Mesenchymal stem cell (in vitro differentiated cells and primary cell): ENCODE results near the gene CEP85.

Experiments
- DNase-seq: peaks from one replicate; pipeline ENCODE4 v3.0.0-alpha.2; 2013
- H2AFZ ChIP-seq: one replicate; pipeline ENCODE4 v1.6.1; 2013; ENCODE audit warnings: low read depth, mild to moderate bottlenecking, control low read depth, inconsistent platforms, low read length, moderate library complexity
- H2AK5ac ChIP-seq: 2 replicates; pipeline ENCODE4 v1.6.1; 2013; ENCODE audit warnings: low read length, moderate library complexity, mild to moderate bottlenecking, inconsistent platforms; ENCODE audit not compliant: severe bottlenecking
- H2BK120ac ChIP-seq: one replicate; pipeline ENCODE4 v1.6.1; 2013; ENCODE audit warnings: low read depth, mild to moderate bottlenecking, inconsistent platforms, low read length, moderate library complexity
- H2BK12ac ChIP-seq, 2 experiments: one replicate each; pipeline ENCODE4 v1.6.1; 2013; ENCODE audit warnings: inconsistent platforms in 2 of 2, low read length in 2 of 2, mild to moderate bottlenecking in 2 of 2, moderate library complexity in 2 of 2, control low read depth in 1 of 2
- H2BK15ac ChIP-seq: one replicate; pipeline ENCODE4 v1.6.1; 2013; ENCODE audit warnings: mild to moderate bottlenecking, low read depth, inconsistent platforms; ENCODE audit not compliant: poor library complexity, severe bottlenecking
- H2BK5ac ChIP-seq: 2 replicates; pipeline ENCODE4 v1.6.1; 2013; ENCODE audit warnings: low read depth, mild to moderate bottlenecking, low read length, control low read depth, inconsistent platforms; ENCODE audit not compliant: poor library complexity, severe bottlenecking
- H3K14ac ChIP-seq, 2 experiments: one replicate each; pipeline ENCODE4 v1.6.1; 2013; ENCODE audit warnings: inconsistent platforms in 2 of 2, low read length in 2 of 2, control low read depth in 1 of 2, mild to moderate bottlenecking in 1 of 2, moderate library complexity in 1 of 2
- H3K18ac ChIP-seq, 2 experiments: one replicate each; pipeline ENCODE4 v1.6.1; 2013; ENCODE audit warnings: inconsistent platforms in 2 of 2, low read length in 2 of 2, control low read depth in 1 of 2, low read depth in 1 of 2, mild to moderate bottlenecking in 1 of 2
- H3K23ac ChIP-seq, 2 experiments: one replicate each; pipeline ENCODE4 v1.6.1; 2013; ENCODE audit warnings: inconsistent platforms in 2 of 2, low read length in 2 of 2, mild to moderate bottlenecking in 2 of 2, moderate library complexity in 2 of 2, control low read depth in 1 of 2
- H3K27ac ChIP-seq: 2 replicates; pipeline ENCODE4 v1.5.1; 2013; ENCODE audit warnings: mild to moderate bottlenecking, moderate library complexity, low read length, control low read depth, inconsistent platforms; ENCODE audit not compliant: poor library complexity, severe bottlenecking
- H3K27me3 ChIP-seq, 2 experiments: 2 replicates each; pipeline versions ENCODE4 v1.6.1 to v1.7.0; 2013; ENCODE audit warnings: low read length in 2 of 2, mild to moderate bottlenecking in 2 of 2, moderate library complexity in 2 of 2, control low read depth in 1 of 2, inconsistent platforms in 1 of 2; ENCODE audit not compliant: control insufficient read depth in 1 of 2, insufficient read depth in 1 of 2
- H3K36me3 ChIP-seq, 2 experiments: 2 replicates each; pipeline versions ENCODE4 v1.6.1 to v1.7.0; 2013; ENCODE audit warnings: low read length in 2 of 2, control low read depth in 1 of 2, inconsistent platforms in 1 of 2, low read depth in 1 of 2, mild to moderate bottlenecking in 1 of 2; ENCODE audit not compliant: insufficient read depth in 2 of 2, control insufficient read depth in 1 of 2
- H3K4ac ChIP-seq, 2 experiments: one replicate each; pipeline ENCODE4 v1.6.1; 2013; ENCODE audit warnings: inconsistent platforms in 2 of 2, low read length in 2 of 2, mild to moderate bottlenecking in 2 of 2, moderate library complexity in 2 of 2, control low read depth in 1 of 2, low read depth in 1 of 2
- H3K4me1 ChIP-seq: 2 replicates; pipeline ENCODE4 v1.6.1; 2013; ENCODE audit warnings: low read depth, low read length, control low read depth; ENCODE audit not compliant: control insufficient read depth, insufficient read depth
- H3K4me2 ChIP-seq: 2 replicates; pipeline ENCODE4 v1.6.1; 2013; ENCODE audit warnings: low read length, mild to moderate bottlenecking, inconsistent platforms; ENCODE audit not compliant: poor library complexity, severe bottlenecking
- H3K4me3 ChIP-seq, 2 experiments: 2 replicates each; pipeline versions ENCODE4 v1.5.1 to v1.7.0; 2013; ENCODE audit warnings: low read length in 2 of 2, mild to moderate bottlenecking in 2 of 2, control low read depth in 1 of 2, low read depth in 1 of 2; ENCODE audit not compliant: insufficient read depth in 1 of 2
- H3K79me1 ChIP-seq: replicated peaks from 2 replicates; pipeline ENCODE4 v1.6.1; 2013; ENCODE audit warnings: mild to moderate bottlenecking, control low read depth, low read length, inconsistent platforms; ENCODE audit not compliant: poor library complexity, severe bottlenecking
- H3K9ac ChIP-seq: 2 replicates; pipeline ENCODE4 v1.7.0; 2013; ENCODE audit warnings: mild to moderate bottlenecking, low read length, moderate library complexity
- H3K9me3 ChIP-seq: 2 replicates; pipeline ENCODE4 v1.7.0; 2013; ENCODE audit warnings: mild to moderate bottlenecking, low read length; ENCODE audit not compliant: control insufficient read depth
- H4K8ac ChIP-seq: one replicate; pipeline ENCODE4 v1.6.1; 2013; ENCODE audit warnings: inconsistent platforms, mild to moderate bottlenecking, low read length, moderate library complexity
- H4K91ac ChIP-seq: one replicate; pipeline ENCODE4 v1.6.1; 2013; ENCODE audit warnings: mild to moderate bottlenecking, low read length, inconsistent platforms
- WGBS: methylation state at CpG from one replicate; pipeline ENCODE4 v1.1.7; 2013; ENCODE audit warnings: mixed read lengths; 5-methylcytosine and 5-hydroxymethylcytosine counted together

Gene CEP85

GRCh38 chr1:26284597-26285347 lies 50.8 kb downstream of the CEP85 start:
- 18% methylated on average over 20 of the region's 22 CpGs for WGBS
- peak; percentile 96 for DNase-seq
- no peak overlapping the region for H3K4me2 ChIP-seq

GRCh38 chr1:26285366-26286063 lies 51.5 kb downstream of the CEP85 start:
- WGBS, result 82% methylated on average over 18 of the region's 19 CpGs
- no peaks in the 10 kb centered on the region for H3K9me3 ChIP-seq
- peak overlapping the region in 1 of 2 experiments; percentile 80 for H2BK12ac ChIP-seq
- no peak overlapping the region for H3K23ac ChIP-seq
- no peak overlapping the region for H4K8ac ChIP-seq
- no peak overlapping the region for H2BK5ac ChIP-seq
- DNase-seq, result no peak
- no peak overlapping the region for H3K4me2 ChIP-seq
- H2BK15ac ChIP-seq, result peak overlapping the region; percentile 50
- H2BK120ac ChIP-seq, result no peak overlapping the region
- H3K14ac ChIP-seq, result no peak overlapping the region
- no peak overlapping the region for H2AFZ ChIP-seq
- H3K27me3 ChIP-seq, result no peaks in the 10 kb centered on the region
- H3K36me3 ChIP-seq, result peaks cover 24 to 29% of the 10 kb centered on the region in 2 experiments
- H4K91ac ChIP-seq, result peak overlapping the region; percentile 52
- no peak overlapping the region for H3K27ac ChIP-seq
- peak overlapping the region; percentile 75 for H3K9ac ChIP-seq
- H2AK5ac ChIP-seq, result peak overlapping the region; percentile 25
- no peak overlapping the region for H3K4me3 ChIP-seq
- H3K79me1 ChIP-seq, result peaks cover 15% of the 10 kb centered on the region
- H3K4me1 ChIP-seq, result peaks cover 74% of the 10 kb centered on the region
- no peak overlapping the region for H3K4ac ChIP-seq
- H3K18ac ChIP-seq, result peak overlapping the region in 1 of 2 experiments; percentile 74

More at GRCh38 chr1:26284597-26285347, 50.8 kb downstream of the CEP85 start:
- Histone ChIP-seq H2BK5ac (no peak overlapping the region), H2BK12ac (peak overlapping the region in 1 of 2 experiments; percentile 80), H3K27ac (peak overlapping the region; percentile 28), H4K8ac (peak overlapping the region; percentile 59), H2BK15ac (no peak overlapping the region), H3K4me3 (no peak overlapping the region), H3K9ac (peak overlapping the region; percentile 75), H3K36me3 (peaks cover 24 to 29% of the 10 kb centered on the region in 2 experiments), H4K91ac (peak overlapping the region; percentile 79), H2BK120ac (no peak overlapping the region), H3K27me3 (no peaks in the 10 kb centered on the region), H3K9me3 (no peaks in the 10 kb centered on the region), H3K23ac (peak overlapping the region in 1 of 2 experiments; percentile 41), H2AK5ac (peak overlapping the region; percentile 25), H3K79me1 (peaks cover 14% of the 10 kb centered on the region), H3K4me1 (peaks cover 68% of the 10 kb centered on the region), H3K18ac (peak overlapping the region; percentile 60 to 74), H2AFZ (no peak overlapping the region), H3K14ac (peak overlapping the region in 1 of 2 experiments; percentile 61), H3K4ac (no peak overlapping the region)

- Histone ChIP-seq H3K4ac (no peak overlapping the region), H2BK120ac (no peak overlapping the region), H2AK5ac (no peak overlapping the region), H3K14ac (no peak overlapping the region), H3K18ac (no peak overlapping the region), H4K8ac (no peak overlapping the region), H3K27ac (no peak overlapping the region), H3K4me2 (no peak overlapping the region), H2AFZ (no peak overlapping the region), H2BK12ac (no peak overlapping the region), H3K79me1 (peaks cover 15% of the 10 kb centered on the region), H3K9me3 (no peaks in the 10 kb centered on the region), H3K36me3 (peaks cover 22 to 29% of the 10 kb centered on the region in 2 experiments), H3K4me1 (peaks cover 74% of the 10 kb centered on the region), H4K91ac (no peak overlapping the region), H2BK5ac (no peak overlapping the region), H3K27me3 (no peaks in the 10 kb centered on the region), H2BK15ac (no peak overlapping the region), H3K9ac (no peak overlapping the region), H3K4me3 (no peak overlapping the region), H3K23ac (no peak overlapping the region)
- WGBS, result 62% methylated on average over 2 of the region's 2 CpGs
- no peak for DNase-seq
Measured at GRCh38 chr1:26286064-26286416, 52.0 kb downstream of the CEP85 start.

GRCh38 chr1:26287033-26287711 lies 53.2 kb downstream of the CEP85 start:
- Histone ChIP-seq H2BK15ac (no peak overlapping the region), H2AFZ (no peak overlapping the region), H3K4ac (no peak overlapping the region), H3K27ac (no peak overlapping the region), H2AK5ac (peak overlapping the region; percentile 28), H4K8ac (no peak overlapping the region), H3K4me1 (peaks cover 69% of the 10 kb centered on the region), H3K18ac (no peak overlapping the region), H3K9me3 (no peaks in the 10 kb centered on the region), H3K36me3 (peaks cover 13 to 23% of the 10 kb centered on the region in 2 experiments), H3K9ac (peak overlapping the region; percentile 39), H3K4me3 (no peak overlapping the region), H3K14ac (no peak overlapping the region), H2BK5ac (no peak overlapping the region), H3K23ac (no peak overlapping the region), H3K4me2 (no peak overlapping the region), H3K27me3 (no peaks in the 10 kb centered on the region), H2BK12ac (peak overlapping the region in 1 of 2 experiments; percentile 31), H4K91ac (no peak overlapping the region), H3K79me1 (peaks cover 13% of the 10 kb centered on the region), H2BK120ac (no peak overlapping the region)
- peak; percentile 21 for DNase-seq
- 41% methylated on average over 8 of the region's 8 CpGs for WGBS
